HG02870 (cell line): ENCODE data around the gene BYSL.
A peak's percentile ranks its signal among the peaks of the same experiment; 100 is the strongest.

Source experiments
- ATAC-seq: cut with Tn5 transposase; IDR thresholded peaks from one replicate; pipeline ENCODE4 v1.9.1; 2021; ENCODE audit warnings: mild to moderate bottlenecking, moderate library complexity; ENCODE audit not compliant: unreplicated experiment

Gene BYSL

GRCh38 chr6:41914343-41914742 is 7.0 kb upstream of the BYSL start:
- ATAC-seq, result no peak

DNA sequence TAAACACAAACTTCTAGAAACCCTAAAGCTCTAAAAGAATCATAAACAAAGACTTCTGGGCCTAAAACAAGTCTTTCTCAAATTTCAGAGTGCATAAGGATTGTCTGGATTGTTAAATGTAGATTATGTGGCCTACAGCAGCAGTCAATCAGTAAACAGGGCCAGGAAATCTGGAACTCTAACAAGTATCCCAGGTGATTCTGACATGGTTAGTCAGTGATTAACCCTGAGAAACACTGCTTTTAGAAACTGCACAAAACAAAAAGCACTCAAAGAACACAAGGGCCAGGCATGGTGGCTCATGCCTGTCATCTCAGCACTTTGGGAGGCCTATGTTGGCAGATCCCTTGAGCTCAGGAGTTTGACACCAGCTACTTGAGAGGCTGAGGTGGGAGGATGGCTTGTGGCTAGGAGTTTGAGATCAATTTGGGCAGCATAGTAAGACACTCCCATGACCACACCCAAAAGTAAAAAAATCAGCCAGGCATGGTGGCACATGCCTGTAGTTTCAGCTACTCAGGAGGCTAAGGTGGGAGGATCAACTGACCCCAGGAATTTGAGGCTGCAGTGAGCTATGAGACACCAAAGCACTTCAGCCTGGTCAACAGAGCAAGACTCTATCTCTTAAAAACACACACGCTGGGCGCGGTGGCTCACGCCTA is 6.3 kb upstream of the BYSL start:
- ATAC-seq, result no peak

DNA sequence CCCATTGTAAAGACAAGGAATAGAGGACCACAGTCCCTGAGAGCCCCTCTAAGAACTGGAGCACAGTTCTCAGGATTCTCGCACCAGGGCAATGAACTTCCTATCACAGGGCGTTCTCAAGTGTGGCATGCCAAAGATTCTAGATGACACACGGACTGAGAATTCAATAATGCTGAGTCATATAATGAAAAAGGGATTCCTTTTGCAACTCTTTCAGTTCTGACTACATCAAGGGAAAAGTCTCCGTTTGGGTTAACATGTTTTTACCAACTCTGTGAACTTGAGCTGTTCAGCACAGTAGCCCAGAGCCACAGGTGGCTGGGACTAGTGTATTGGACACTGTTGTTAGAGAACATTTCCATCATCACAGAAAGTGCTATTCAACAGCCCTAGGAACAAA is 3.8 kb upstream of the BYSL start:
- no peak for ATAC-seq

DNA sequence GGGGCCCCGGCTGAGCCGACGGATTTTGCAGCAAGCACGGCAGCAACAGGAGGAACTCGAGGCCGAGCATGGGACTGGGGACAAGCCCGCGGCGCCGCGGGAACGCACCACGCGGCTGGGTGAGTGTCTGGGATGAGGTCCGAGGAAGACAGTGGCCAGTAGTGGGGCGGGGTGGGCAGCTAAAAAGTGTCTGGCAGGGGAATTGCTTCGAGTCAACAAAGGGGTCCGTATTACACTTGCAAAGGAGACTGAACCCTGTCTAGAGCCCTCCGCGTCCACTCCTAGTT is 356 bp downstream of the BYSL start:
- ATAC-seq, result no peak

- ATAC-seq, result no peak
Observed at GRCh38 chr6:41922154-41922553, 855 bp downstream of the BYSL start.

GRCh38 chr6:41927253-41927652 is 6.0 kb downstream of the BYSL start:
- ATAC-seq, result no peak

- ATAC-seq, result no peak
Observed at GRCh38 chr6:41929924-41930323, 8.6 kb downstream of the BYSL start.

- ATAC-seq, result no peak
Observed at GRCh38 chr6:41931792-41932191, 10.5 kb downstream of the BYSL start.

DNA sequence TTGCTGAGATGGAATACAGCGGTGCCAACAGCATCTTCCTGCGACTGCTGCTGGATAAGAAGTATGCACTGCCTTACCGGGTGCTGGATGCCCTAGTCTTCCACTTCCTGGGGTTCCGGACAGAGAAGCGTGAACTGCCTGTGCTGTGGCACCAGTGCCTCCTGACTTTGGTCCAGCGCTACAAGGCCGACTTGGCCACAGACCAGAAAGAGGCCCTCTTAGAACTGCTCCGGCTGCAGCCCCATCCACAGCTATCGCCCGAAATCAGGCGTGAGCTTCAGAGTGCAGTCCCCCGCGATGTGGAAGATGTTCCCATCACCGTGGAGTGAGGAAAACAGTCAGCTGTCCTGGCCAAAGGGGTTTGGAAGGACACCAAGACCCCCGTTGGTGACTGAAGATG is 11.1 kb downstream of the BYSL start:
- no peak for ATAC-seq

DNA sequence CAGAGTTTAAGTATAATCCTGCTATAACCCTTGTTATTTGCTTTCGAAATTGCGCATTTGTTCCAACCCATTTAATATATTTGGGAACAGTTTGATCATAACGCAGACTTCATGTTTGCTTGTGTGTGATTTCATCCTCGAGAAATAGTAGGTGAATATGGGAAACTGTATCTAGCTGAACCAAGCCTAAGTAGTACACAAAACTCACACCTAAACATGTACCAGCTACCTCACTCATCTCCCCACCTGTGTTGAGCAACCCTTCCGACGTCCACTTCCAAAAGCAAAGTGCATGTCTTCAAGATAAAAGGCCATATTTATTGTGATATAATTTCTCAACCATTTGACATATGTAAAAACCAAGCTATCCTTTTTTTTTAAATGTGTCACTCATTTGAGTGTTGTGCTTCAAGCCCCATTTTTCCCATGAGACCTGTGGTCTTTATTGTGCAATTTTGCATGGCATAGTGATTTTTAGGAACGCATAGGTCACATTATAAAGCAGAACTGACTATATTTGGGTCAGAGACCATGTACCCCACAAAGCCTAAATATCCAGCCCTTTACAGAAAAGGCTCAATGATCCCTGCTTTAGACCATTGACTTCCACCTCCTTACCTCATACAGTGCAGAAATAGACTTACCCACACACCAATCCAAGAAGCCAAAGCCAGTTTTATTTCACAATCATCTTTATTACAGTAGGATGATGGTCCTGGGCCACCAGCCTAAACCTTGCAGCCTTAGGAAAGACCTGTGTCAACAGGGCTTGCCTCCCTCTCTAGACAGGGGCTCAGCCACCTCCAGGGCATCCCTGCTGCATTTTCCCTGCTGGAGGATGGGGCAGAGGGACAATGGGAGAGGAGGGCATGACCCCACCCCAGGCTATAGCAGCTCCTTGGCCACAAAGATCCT is 13.2 kb downstream of the BYSL start:
- ATAC-seq, result no peak

DNA sequence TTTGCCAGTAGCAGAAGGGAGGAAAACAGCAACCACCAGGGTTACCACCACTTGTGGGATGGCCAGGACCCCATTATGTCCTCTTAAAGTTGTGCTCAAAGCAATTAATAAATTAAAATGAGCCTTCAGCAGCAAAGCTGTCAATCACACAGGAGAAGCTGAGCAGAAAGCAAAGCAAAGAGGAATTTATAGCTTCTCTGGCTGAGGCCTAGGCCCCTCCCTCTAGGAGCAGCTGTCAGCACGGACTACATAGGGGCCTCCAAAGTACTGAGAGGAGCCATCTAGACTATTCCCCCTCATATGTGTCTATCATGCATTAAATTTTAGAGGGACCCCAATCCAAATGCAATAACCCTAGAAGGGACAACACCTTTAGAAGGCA is 13.9 kb downstream of the BYSL start:
- ATAC-seq, result no peak

GRCh38 chr6:41935685-41936072 is 14.4 kb downstream of the BYSL start:
- no peak for ATAC-seq

GRCh38 chr6:41936073-41936837 is 15.0 kb downstream of the BYSL start:
- ATAC-seq, result peak; percentile 58

GRCh38 chr6:41937472-41937860 is 16.2 kb downstream of the BYSL start:
- no peak for ATAC-seq

- ATAC-seq, result no peak
Observed at GRCh38 chr6:41937861-41938574, 16.7 kb downstream of the BYSL start.

- ATAC-seq, result no peak
Observed at GRCh38 chr6:41938590-41939175, 17.4 kb downstream of the BYSL start.

- ATAC-seq, result no peak
Observed at GRCh38 chr6:41939176-41939847, 18.0 kb downstream of the BYSL start.

DNA sequence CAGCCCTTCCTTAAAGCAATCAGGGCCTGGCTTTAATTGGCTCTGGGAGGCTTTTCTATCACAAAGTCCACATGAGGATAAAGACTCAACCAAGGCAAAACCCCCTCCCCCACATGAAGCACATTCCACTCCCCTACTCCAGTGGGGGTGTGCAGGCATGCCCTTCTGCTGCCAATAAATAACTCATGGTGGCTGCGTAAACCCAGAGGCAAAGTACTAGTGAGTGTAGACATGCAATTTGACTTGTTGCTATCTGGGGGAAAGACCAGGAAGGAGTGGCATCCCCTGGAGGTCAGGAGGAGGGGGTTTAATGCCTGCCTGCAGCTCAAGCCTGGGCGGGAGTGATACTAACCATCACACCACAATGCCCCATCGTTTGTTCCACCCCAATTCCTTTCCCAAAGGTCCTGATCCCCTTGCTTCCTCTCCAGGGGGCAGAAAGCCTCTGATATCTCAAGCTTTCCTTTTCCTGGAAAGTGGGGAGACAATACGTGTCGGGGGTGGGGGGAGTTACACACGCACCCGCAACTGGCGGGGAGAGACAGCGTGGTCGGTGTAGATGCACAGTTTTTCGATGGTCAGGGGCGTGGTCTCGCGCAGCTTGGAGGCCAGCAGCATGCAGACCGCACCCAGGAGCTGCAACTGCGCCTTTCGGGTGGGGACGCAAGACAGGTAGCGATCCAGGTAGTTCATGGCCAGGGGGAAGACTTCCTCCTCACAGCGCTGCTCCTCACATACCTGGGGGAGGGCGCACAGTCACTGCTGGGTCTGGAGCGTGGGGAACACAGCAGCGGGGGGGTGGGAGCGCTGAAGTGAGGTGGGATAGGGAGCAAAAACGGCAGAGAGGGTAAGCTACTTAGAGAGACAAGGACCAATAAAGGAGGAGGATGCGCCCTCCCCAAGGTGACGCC is 18.8 kb downstream of the BYSL start:
- ATAC-seq, result no peak

DNA sequence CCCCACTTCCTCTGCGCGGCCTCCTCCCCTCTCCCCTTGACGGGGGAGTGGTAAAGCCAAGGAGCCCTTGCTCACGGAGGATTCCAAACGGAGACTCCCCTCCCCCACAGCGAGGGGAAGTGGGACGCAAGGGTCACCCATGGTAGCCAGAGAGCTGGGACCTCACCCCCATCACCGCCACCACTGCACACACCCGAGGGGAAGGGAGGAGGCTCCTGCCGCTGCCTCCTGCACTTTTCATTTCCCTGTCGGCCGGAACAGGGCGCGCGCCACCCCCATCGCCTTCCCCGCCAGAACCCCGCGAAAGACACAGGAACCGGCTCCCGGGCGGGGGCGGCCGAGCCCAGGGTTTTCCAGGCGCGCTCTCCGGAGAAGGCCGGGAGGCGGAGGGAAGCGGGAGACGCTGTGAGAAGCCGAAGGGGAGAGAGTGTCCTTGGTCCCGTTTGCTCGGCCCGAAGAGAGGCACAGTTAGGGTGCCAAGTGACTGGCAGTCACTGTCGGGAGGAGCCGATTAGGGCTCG is 19.5 kb downstream of the BYSL start:
- no peak for ATAC-seq
